Embryonic facial prominence (tissue), 1 donor: Measurements from ENCODE around the gene MAP4K4.

Experiments
- DNase-seq: peaks from one replicate; pipeline ENCODE4 v3.0.0-alpha.2; 2016; ENCODE audit errors: extremely low spot score

Gene MAP4K4

GRCh38 chr2:101870444-101870843, 172.9 kb downstream of the MAP4K4 start:
- DNase-seq, result no peak

- DNase-seq, result no peak
Observed at GRCh38 chr2:101871480-101871879, 174.0 kb downstream of the MAP4K4 start.

GRCh38 chr2:101872480-101872879, 175.0 kb downstream of the MAP4K4 start:
- DNase-seq, result no peak

DNA sequence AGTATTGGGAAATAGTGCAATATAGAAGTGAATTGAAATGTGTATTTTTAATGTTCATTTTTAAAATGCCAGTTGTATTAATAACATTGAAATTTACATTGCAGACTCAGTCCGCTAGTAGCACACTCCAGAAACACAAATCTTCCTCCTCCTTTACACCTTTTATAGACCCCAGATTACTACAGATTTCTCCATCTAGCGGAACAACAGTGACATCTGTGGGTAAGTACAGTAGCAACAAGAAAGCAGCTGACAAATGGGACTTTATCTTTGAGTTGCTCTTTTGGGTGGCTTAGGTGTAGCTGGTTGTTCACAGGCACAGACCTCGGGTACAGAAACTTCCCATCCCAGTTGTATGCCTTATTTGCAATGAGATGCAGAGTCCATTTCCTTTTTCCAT, 176.0 kb downstream of the MAP4K4 start:
- DNase-seq, result no peak

- DNase-seq, result no peak
Observed at GRCh38 chr2:101874069-101874468, 176.6 kb downstream of the MAP4K4 start.

DNA sequence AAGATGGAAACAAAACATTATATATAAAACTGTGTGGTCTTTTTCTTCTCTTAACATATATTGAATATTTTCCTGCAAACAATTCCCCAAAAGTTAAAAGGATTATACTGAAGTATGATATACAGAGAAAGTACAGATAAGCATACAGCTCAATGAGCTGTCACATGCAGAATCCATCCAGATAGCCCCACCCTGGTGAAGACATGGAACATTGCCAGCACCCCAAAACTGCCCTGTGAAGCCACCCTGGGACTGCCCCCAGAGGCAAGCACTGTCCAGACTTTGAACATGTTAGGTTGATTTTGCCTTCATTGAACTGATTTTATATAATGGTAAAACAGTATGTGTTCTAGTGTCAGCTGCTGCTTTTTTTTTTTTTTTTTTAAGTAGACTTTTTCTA, 182.0 kb downstream of the MAP4K4 start:
- DNase-seq, result no peak

- no peak for DNase-seq
Observed at GRCh38 chr2:101881131-101881530, 183.6 kb downstream of the MAP4K4 start.

DNA sequence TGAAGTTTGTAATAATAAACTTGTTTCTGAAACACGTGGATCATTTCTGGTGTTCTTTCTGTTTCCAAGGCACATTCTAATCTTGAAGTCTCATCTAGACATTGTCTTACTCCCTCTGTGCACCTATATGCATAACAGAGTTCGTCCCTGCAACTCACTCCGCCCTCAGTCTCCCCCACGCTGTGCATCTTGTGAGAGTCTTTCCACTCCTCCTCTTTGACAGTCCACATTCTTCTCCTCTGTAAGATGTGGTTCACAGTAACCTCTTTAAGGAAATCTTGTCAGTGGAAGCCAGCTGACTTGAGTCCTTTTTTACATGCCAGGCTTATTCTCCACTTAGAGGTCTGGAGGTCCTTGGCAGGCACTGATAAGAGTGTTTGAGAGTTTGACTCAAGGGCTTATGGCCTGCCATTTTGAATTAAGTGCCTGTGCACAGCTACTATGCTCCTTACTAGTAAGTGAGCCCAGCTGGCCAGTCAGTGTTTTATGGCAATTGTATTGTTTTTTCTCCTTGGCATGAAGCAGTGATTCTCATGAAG, 185.3 kb downstream of the MAP4K4 start:
- DNase-seq, result no peak

GRCh38 chr2:101883860-101884259, 186.4 kb downstream of the MAP4K4 start:
- no peak for DNase-seq

GRCh38 chr2:101884423-101884822, 186.9 kb downstream of the MAP4K4 start:
- no peak for DNase-seq

- DNase-seq, result no peak
Observed at GRCh38 chr2:101887328-101887727, 189.8 kb downstream of the MAP4K4 start.

DNA sequence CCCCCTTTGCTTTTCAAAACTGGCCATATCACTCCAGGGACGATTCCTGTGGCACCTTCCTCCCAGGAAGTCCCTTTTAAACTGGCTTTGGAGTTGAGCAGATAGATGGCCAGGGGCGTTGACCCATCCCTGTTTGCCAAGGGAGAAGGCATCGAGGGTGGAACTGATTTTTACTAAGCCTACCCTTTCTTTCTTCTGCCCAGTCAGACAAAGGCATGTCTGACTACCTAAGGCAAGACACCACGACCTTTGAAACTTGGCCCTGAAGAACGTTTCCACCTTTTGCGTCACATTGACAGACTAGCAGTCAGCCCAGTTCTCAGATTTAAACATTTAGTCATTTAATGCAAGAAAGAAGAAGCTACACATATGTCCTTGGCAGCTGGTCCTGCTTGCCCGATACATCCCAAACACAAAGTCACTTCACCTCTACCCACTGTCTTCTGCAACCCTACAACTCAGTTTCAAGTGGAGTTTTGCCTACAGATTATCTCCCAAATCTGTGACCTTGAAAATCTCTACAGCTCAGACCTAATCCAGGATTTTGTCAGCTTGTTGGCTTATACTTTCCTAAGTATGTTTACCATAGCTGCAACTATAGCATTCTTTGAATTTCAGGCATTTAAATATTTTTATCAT, 192.1 kb downstream of the MAP4K4 start:
- DNase-seq, result no peak

GRCh38 chr2:101892377-101892776, 194.9 kb downstream of the MAP4K4 start:
- DNase-seq, result no peak

- no peak for DNase-seq
Observed at GRCh38 chr2:101893681-101894381, 196.3 kb downstream of the MAP4K4 start.

GRCh38 chr2:101895039-101895438, 197.5 kb downstream of the MAP4K4 start:
- DNase-seq, result no peak

- no peak for DNase-seq
Observed at GRCh38 chr2:101895819-101896322, 198.4 kb downstream of the MAP4K4 start.

DNA sequence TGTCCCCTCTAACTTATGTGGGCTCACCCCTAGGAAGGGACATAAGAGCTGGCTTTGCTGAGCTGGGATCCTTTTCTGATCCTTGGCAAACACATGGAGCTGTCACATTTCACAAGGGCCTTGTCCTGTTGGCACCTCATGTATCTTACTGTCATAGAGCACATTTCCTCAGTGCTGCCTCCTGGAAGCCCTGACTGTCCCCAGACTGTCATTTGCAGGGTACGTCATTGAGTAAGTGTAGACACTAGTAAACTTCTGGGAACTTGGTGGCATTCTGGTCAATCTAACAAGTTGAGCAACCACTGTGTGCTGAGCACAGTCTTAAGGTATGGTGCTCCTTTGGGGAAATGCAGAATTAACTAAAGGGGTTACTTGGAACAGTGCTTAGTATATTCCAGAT, 199.8 kb downstream of the MAP4K4 start:
- DNase-seq, result no peak

DNA sequence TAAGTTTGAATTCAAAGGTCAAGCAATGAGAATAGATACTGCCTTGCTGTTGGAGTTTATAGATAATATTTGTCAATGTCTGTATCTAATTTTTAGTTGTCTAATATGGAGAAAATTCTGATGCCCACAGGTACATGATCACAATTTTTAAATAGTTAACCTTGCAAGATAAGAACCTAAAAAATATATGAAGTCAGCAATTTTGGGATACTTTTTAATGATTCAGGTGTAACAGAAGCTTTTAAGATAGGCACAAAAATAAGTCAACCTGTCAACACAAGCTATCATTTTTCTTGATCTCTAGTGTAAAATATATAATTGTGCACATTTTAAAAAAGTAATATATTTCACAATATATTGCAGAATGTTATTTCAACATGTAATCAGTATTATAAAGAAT, 201.8 kb downstream of the MAP4K4 start:
- no peak for DNase-seq

DNA sequence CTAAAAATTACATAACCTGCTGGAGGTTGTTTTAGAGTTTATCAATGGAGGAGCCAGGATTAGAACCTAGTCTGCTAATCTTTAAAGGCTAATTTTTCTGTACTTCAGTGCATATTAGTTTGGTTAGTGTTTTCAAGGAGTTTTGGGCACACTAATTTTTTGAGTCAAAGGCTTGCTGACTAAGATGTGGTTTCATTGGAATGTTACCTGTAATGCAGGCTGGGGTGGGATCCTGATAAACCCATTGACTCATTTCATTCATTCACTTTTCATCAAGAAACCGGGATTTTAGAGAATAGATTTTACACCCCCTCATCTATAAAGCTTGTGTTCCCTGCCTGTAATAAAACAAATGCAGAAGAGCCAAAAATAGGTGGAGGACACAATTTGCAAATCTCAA, 202.4 kb downstream of the MAP4K4 start:
- DNase-seq, result no peak

DNA sequence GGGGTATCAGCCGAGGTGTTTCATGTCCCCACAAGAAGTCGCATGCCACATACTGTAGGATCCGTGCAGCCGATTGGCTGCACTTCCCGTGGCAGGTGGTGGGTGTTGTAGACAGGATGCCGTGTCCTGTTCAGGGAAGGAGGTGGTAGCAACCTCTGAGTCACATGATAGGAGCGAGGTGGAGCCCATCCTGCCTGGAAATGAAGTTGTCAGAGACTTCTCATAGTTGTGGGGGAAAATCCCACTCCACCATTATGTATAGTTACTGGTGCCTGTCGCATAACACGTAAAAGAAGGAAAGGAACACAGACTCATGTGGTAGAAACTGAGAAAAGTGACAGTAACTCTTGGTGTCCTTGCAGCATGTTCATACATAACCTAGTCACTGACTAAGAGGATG, 202.9 kb downstream of the MAP4K4 start:
- no peak for DNase-seq

GRCh38 chr2:101901241-101901640, 203.7 kb downstream of the MAP4K4 start:
- no peak for DNase-seq

DNA sequence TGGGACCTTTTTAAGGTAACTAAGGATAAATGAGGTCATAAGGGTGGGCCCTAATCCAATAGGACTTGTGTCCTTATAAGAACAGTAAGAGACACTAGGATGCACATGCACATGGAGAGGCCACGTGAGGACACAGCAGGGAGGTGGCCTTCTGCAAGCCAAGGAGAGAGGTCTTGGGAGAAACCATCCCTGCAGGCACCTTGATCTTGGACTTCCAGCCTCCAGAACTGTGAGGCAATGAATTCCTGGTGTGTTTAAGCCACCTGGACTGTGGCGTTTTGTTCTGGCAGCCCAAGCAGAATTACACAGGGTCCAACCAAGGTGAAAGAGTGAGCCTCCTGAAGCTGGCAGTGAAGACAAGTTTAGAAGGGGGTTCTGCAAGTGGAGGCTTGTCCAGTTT, 204.7 kb downstream of the MAP4K4 start:
- DNase-seq, result no peak

- DNase-seq, result no peak
Observed at GRCh38 chr2:101904916-101905315, 207.4 kb downstream of the MAP4K4 start.
